GM12892 (cell line): ENCODE results near the gene OR10T2.

ENCODE experiments used
- POLR2AphosphoS5 ChIP-seq: IDR thresholded peaks from 2 replicates; pipeline ENCODE4 v1.6.1; 2011; ENCODE audit warnings: low read depth, low read length, control low read depth
- TAF1 ChIP-seq: IDR thresholded peaks from 2 replicates; pipeline ENCODE4 v1.6.1; 2011; ENCODE audit warnings: low read depth, mild to moderate bottlenecking, control low read depth, low read length, borderline replicate concordance

- TF ChIP-seq TAF1 (no peak), POLR2AphosphoS5 (no peak)
Observed at GRCh38 chr1:158445376-158445775, 46.1 kb upstream of the OR10T2 start.
